MG63 (cell line): ENCODE data around the gene CDHR1. TPM values are rescaled to one million over a fixed set of nuclear protein-coding genes. Genes with fewer than 3 reads are reported as not detected.
"Not testable (repeated sequence)": the region's sequence is repeated elsewhere in the genome, so short reads cannot be mapped to it uniquely, and the experiment has no call there.

Experiments
- DNase-seq: peaks from one replicate; pipeline ENCODE4 v3.0.0-alpha.2; 2020
- H3K27me3 ChIP-seq: fragments of 250-450 bp; sonication (Bioruptor Pico); 2 replicates; pipeline ENCODE4 v1.5.1; 2020; ENCODE audit warnings: mild to moderate bottlenecking, moderate library complexity
- H3K36me3 ChIP-seq: fragments of 250-450 bp; sonication (Bioruptor Pico); 2 replicates; pipeline ENCODE4 v1.5.1; 2020; ENCODE audit warnings: mild to moderate bottlenecking, moderate library complexity
- H3K4me3 ChIP-seq: fragments of 250-450 bp; sonication (Bioruptor Pico); 2 replicates; pipeline ENCODE4 v1.5.1; 2020; ENCODE audit warnings: mild to moderate bottlenecking, moderate library complexity
- H3K9me3 ChIP-seq: fragments of 250-450 bp; sonication (Bioruptor Pico); 2 replicates; pipeline ENCODE4 v1.5.1; 2020; ENCODE audit warnings: mild to moderate bottlenecking, moderate library complexity
- total RNA-seq: library from RNA; depleted of rRNA; stranded (reverse); fragments of >200 nt; shearing (Covaris generic); gene quantifications from 2 replicates; pipeline ENCODE4 v1.2.3, GENCODE V29; 2014; ENCODE audit warnings: low replicate concordance; rRNA removed

CDHR1 gene
- not detected in 2 replicates for total RNA-seq

GRCh38 chr10:84194424-84195043, at the start of gene CDHR1:
CDHR1 (plus strand) TSS chr10:84194537; CDS start chr10:84194761, 224 bp downstream.
- Histone ChIP-seq H3K4me3 (no peak within 1 kb of the TSS), H3K27me3 (peaks cover 31% of the 10 kb centered on the region), H3K36me3 (no peaks in the 10 kb centered on the region), H3K9me3 (no peaks in the 10 kb centered on the region)
- no peak for DNase-seq

- H3K9me3 ChIP-seq = no peaks in the 10 kb centered on the region
- H3K27me3 ChIP-seq = no peaks in the 10 kb centered on the region
- no peak overlapping the region for H3K4me3 ChIP-seq
- no peak for DNase-seq
- H3K36me3 ChIP-seq = peaks cover 83% of the 10 kb centered on the region
Observed at GRCh38 chr10:84147347-84147746, 47.0 kb upstream of the CDHR1 start.

- H3K4me3 ChIP-seq, DNase-seq, H3K27me3 ChIP-seq, H3K9me3 ChIP-seq: not testable (repeated sequence)
- peaks cover 83% of the 10 kb centered on the region for H3K36me3 ChIP-seq
Observed at GRCh38 chr10:84148006-84148597, 46.2 kb upstream of the CDHR1 start.

- H3K9me3 ChIP-seq = no peaks in the 10 kb centered on the region
- H3K27me3 ChIP-seq = no peaks in the 10 kb centered on the region
- H3K36me3 ChIP-seq = peaks cover 79% of the 10 kb centered on the region
- H3K4me3 ChIP-seq = no peak overlapping the region
- no peak for DNase-seq
Observed at GRCh38 chr10:84149854-84150253, 44.5 kb upstream of the CDHR1 start.

- no peaks in the 10 kb centered on the region for H3K27me3 ChIP-seq
- H3K36me3 ChIP-seq = peaks cover 64% of the 10 kb centered on the region
- no peaks in the 10 kb centered on the region for H3K9me3 ChIP-seq
- DNase-seq = no peak
- H3K4me3 ChIP-seq = no peak overlapping the region
Observed at GRCh38 chr10:84152769-84153168, 41.6 kb upstream of the CDHR1 start.

GRCh38 chr10:84155521-84155920, 38.8 kb upstream of the CDHR1 start:
- no peaks in the 10 kb centered on the region for H3K27me3 ChIP-seq
- no peak for DNase-seq
- peaks cover 41% of the 10 kb centered on the region for H3K36me3 ChIP-seq
- H3K9me3 ChIP-seq = no peaks in the 10 kb centered on the region
- H3K4me3 ChIP-seq = no peak overlapping the region

- no peak overlapping the region for H3K4me3 ChIP-seq
- no peaks in the 10 kb centered on the region for H3K27me3 ChIP-seq
- peaks cover 36% of the 10 kb centered on the region for H3K36me3 ChIP-seq
- no peaks in the 10 kb centered on the region for H3K9me3 ChIP-seq
- DNase-seq = no peak
Observed at GRCh38 chr10:84156009-84156408, 38.3 kb upstream of the CDHR1 start.

GRCh38 chr10:84156768-84157167, 37.6 kb upstream of the CDHR1 start:
- no peaks in the 10 kb centered on the region for H3K27me3 ChIP-seq
- no peak overlapping the region for H3K4me3 ChIP-seq
- no peaks in the 10 kb centered on the region for H3K9me3 ChIP-seq
- H3K36me3 ChIP-seq = peaks cover 28% of the 10 kb centered on the region
- DNase-seq = peak; percentile 26

- DNase-seq = no peak
- no peak overlapping the region for H3K4me3 ChIP-seq
- H3K36me3 ChIP-seq = peaks cover 17% of the 10 kb centered on the region
- H3K27me3 ChIP-seq = no peaks in the 10 kb centered on the region
- no peaks in the 10 kb centered on the region for H3K9me3 ChIP-seq
Observed at GRCh38 chr10:84158061-84158460, 36.3 kb upstream of the CDHR1 start.

- no peak for DNase-seq
Observed at GRCh38 chr10:84158550-84158949, 35.8 kb upstream of the CDHR1 start.

GRCh38 chr10:84159076-84159685, 35.2 kb upstream of the CDHR1 start:
- Histone ChIP-seq H3K4me3 (no peak overlapping the region), H3K27me3 (no peaks in the 10 kb centered on the region), H3K36me3 (peaks cover 7% of the 10 kb centered on the region), H3K9me3 (no peaks in the 10 kb centered on the region)
- DNase-seq = no peak

More at GRCh38 chr10:84158550-84158949, 35.8 kb upstream of the CDHR1 start:
- Histone ChIP-seq H3K27me3 (no peaks in the 10 kb centered on the region), H3K36me3 (peaks cover 13% of the 10 kb centered on the region), H3K9me3 (no peaks in the 10 kb centered on the region), H3K4me3 (no peak overlapping the region)

- Histone ChIP-seq H3K27me3 (no peaks in the 10 kb centered on the region), H3K36me3 (no peaks in the 10 kb centered on the region), H3K9me3 (no peaks in the 10 kb centered on the region), H3K4me3 (no peak overlapping the region)
- no peak for DNase-seq
Observed at GRCh38 chr10:84160663-84161362, 33.5 kb upstream of the CDHR1 start.

- Histone ChIP-seq H3K4me3 (no peak overlapping the region), H3K36me3 (no peaks in the 10 kb centered on the region), H3K9me3 (no peaks in the 10 kb centered on the region), H3K27me3 (no peaks in the 10 kb centered on the region)
- no peak for DNase-seq
Observed at GRCh38 chr10:84163996-84164395, 30.3 kb upstream of the CDHR1 start.

- no peaks in the 10 kb centered on the region for H3K36me3 ChIP-seq
- no peak overlapping the region for H3K4me3 ChIP-seq
- DNase-seq = no peak
- H3K27me3 ChIP-seq = no peaks in the 10 kb centered on the region
- H3K9me3 ChIP-seq = no peaks in the 10 kb centered on the region
Observed at GRCh38 chr10:84164442-84164841, 29.9 kb upstream of the CDHR1 start.

GRCh38 chr10:84166620-84167288, 27.6 kb upstream of the CDHR1 start:
- H3K27me3 ChIP-seq = no peaks in the 10 kb centered on the region
- no peaks in the 10 kb centered on the region for H3K9me3 ChIP-seq
- no peaks in the 10 kb centered on the region for H3K36me3 ChIP-seq
- no peak for DNase-seq
- H3K4me3 ChIP-seq = no peak overlapping the region

- not testable (repeated sequence) for DNase-seq, H3K4me3 ChIP-seq, H3K36me3 ChIP-seq, H3K27me3 ChIP-seq, H3K9me3 ChIP-seq
Observed at GRCh38 chr10:84167289-84167653, 27.1 kb upstream of the CDHR1 start.

- H3K4me3 ChIP-seq, H3K36me3 ChIP-seq, DNase-seq: not testable (repeated sequence)
Observed at GRCh38 chr10:84168382-84168781, 26.0 kb upstream of the CDHR1 start.

More at GRCh38 chr10:84168382-84168781, 26.0 kb upstream of the CDHR1 start:
- not testable (repeated sequence) for H3K27me3 ChIP-seq, H3K9me3 ChIP-seq
